GM12878 (cell line): ENCODE measurements around the gene BEND4.

Experiments
- CREB1 ChIP-seq: IDR thresholded peaks from 2 replicates; pipeline ENCODE4 v1.6.1; 2012; ENCODE audit warnings: low read depth, mild to moderate bottlenecking, inconsistent platforms
- CREM ChIP-seq: IDR thresholded peaks from 2 replicates; pipeline ENCODE4 v1.6.1; 2014; ENCODE audit warnings: antibody characterized with exemption, low read depth
- CTCF ChIP-seq, 3 experiments: IDR thresholded peaks in 2 of 3; conservative IDR thresholded peaks in 1 of 3; 2 replicates each; pipeline ENCODE4 v1.5.1; 2011; ENCODE audit warnings: low read depth in 3 of 3, low read length in 3 of 3, mild to moderate bottlenecking in 3 of 3, control low read depth in 2 of 3, moderate library complexity in 2 of 3, inconsistent platforms in 1 of 3, mixed read lengths in 1 of 3; ENCODE audit not compliant: control insufficient read depth in 2 of 3, insufficient read depth in 1 of 3; ENCODE audit errors: extremely low read depth in 1 of 3
- MTA2 ChIP-seq: fragments of 450-650 bp; IDR thresholded peaks from 2 replicates; pipeline ENCODE4 v1.6.1; 2016; ENCODE audit warnings: low read depth, mild to moderate bottlenecking, moderate library complexity
- MTA3 ChIP-seq: IDR thresholded peaks from 2 replicates; pipeline ENCODE4 v1.6.1; 2012; ENCODE audit warnings: low read length, inconsistent platforms, borderline replicate concordance
- MYC ChIP-seq: IDR thresholded peaks from 2 replicates; pipeline ENCODE4 v1.6.1; 2011; ENCODE audit warnings: mild to moderate bottlenecking, low read length, moderate library complexity, inconsistent platforms; ENCODE audit not compliant: insufficient read depth, insufficient replicate concordance, insufficient read length, severe bottlenecking
- NR2C2 ChIP-seq: IDR thresholded peaks from 2 replicates; pipeline ENCODE4 v1.6.1; 2011; ENCODE audit warnings: borderline replicate concordance, low read depth; ENCODE audit not compliant: control insufficient read depth, insufficient read length
- SMC3 ChIP-seq: IDR thresholded peaks from 2 replicates; pipeline ENCODE4 v1.6.1; 2011; ENCODE audit warnings: low read length, improper control_type of control experiment, borderline replicate concordance
- ZNF24 ChIP-seq: fragments of 450-650 bp; IDR thresholded peaks from 2 replicates; pipeline ENCODE4 v1.6.1; 2017; ENCODE audit warnings: antibody characterized with exemption, mild to moderate bottlenecking

GRCh38 chr4:42080306-42080705, 72.1 kb downstream of the BEND4 start:
- no peak for TF ChIP-seq CREB1
- TF ChIP-seq CTCF (IDR thresholded peaks at IDR 0.05 in 2 of 3, conservative IDR thresholded peaks at IDR 0.05 in 1 of 3; ENCODE audit: control insufficient read depth in 2 of 3, extremely low read depth in 1 of 3, insufficient read depth in 1 of 3, low read depth in 3 of 3, low read length in 3 of 3), result no peak
- TF ChIP-seq NR2C2, result no peak
- no peak for TF ChIP-seq MTA3
- no peak for TF ChIP-seq SMC3
- TF ChIP-seq MTA2, result no peak
- TF ChIP-seq ZNF24, result no peak
- TF ChIP-seq MYC, result no peak
- no peak for TF ChIP-seq CREM
